Measurements from ENCODE around the gene ATP13A3.

ATP13A3 gene

DNA sequence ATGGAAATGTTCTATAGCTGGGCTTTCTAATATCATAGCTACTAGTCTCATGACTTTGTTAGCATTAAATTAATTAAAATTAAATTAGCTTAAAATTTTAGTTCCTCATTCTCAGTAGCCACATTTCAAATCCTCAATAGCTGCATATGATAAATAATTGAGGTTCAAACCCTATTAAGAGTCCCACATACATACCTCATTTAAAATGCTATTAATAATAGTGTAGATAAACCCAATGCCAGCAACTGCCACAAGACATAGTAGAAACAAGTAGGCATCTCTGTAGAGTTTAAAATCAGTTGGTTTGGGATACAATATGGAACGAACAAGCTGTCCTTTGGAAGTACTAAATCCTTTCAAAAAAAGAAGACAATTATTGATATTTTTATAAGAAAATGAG is 39.1 kb downstream of the ATP13A3 start:
- in situ Hi-C loops (cut with MboI; ENCODE audit: low sequenced_read_pairs, unreplicated experiment), result no loop called here
- TF ChIP-seq, protein P1, sequence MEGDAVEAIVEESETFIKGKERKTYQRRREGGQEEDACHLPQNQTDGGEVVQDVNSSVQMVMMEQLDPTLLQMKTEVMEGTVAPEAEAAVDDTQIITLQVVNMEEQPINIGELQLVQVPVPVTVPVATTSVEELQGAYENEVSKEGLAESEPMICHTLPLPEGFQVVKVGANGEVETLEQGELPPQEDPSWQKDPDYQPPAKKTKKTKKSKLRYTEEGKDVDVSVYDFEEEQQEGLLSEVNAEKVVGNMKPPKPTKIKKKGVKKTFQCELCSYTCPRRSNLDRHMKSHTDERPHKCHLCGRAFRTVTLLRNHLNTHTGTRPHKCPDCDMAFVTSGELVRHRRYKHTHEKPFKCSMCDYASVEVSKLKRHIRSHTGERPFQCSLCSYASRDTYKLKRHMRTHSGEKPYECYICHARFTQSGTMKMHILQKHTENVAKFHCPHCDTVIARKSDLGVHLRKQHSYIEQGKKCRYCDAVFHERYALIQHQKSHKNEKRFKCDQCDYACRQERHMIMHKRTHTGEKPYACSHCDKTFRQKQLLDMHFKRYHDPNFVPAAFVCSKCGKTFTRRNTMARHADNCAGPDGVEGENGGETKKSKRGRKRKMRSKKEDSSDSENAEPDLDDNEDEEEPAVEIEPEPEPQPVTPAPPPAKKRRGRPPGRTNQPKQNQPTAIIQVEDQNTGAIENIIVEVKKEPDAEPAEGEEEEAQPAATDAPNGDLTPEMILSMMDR (IDR thresholded peaks at IDR 0.05; ENCODE audit: borderline replicate concordance, control extremely low read depth, extremely low read depth, insufficient read depth, missing control alignments), result no peak
- no peak for DNase-seq (ENCODE audit: low spot score)

DNA sequence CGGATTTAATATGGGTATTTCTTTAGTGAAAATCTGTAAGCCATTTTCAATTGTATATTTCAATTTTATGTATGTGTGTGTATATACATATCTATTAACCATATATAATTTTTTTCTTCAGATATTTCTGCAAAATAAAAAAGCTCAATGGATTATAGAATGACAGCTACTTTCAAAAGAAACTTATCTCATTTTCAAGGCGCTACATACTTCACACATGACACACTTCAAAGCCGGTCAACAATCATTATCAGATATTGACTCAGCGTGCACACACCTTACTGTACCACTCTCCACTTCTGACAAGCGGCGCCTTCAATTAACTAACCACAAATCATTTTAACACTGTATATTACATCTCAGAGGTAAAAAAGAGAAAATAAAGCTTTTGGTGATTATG is 39.6 kb downstream of the ATP13A3 start:
- DNase-seq (ENCODE audit: low spot score), result no peak
- in situ Hi-C loops (cut with MboI; ENCODE audit: low sequenced_read_pairs, unreplicated experiment), result no loop called here
- TF ChIP-seq, protein P1 (IDR thresholded peaks at IDR 0.05; ENCODE audit: borderline replicate concordance, control extremely low read depth, extremely low read depth, insufficient read depth, missing control alignments), result no peak

DNA sequence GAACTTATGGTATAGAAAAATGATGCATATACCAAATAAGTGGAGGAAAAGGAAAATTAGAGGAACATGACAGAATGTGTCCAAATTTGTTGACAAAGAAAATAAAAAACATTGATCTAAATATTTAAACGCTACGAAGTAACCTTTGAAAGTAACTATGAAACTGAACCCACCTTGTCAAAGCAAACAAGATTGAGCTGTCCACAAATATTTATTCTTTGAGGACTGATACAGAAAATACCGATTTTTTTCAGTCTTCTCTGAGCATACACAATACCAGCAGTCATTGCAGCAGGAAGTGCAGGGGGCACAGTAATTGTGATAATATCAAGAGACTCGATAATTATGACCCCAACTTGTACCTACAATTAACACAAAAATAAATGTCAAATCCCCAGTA is 40.0 kb downstream of the ATP13A3 start:
- in situ Hi-C loops (cut with MboI; ENCODE audit: low sequenced_read_pairs, unreplicated experiment), result no loop called here
- TF ChIP-seq, protein P1 (IDR thresholded peaks at IDR 0.05; ENCODE audit: borderline replicate concordance, control extremely low read depth, extremely low read depth, insufficient read depth, missing control alignments), result no peak
- DNase-seq (ENCODE audit: low spot score), result no peak

DNA sequence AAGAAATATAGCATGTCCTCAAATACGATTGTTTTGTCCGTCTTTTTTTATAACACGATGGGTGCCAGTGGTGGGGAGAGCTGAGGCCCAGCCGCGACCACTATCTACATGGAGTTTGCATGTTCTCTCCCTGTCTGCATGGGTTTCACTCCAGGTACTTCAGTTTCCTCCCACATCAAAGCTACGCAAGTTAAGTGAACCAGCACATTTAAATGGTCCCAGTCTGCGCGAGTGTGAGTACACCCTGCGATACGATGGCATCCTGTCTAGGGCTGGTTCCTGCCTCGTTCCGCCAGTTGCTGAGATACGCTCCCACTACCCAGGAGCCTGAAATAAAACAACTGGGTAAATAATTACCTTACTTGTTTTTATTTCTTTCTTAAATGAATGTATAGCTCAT is 40.6 kb downstream of the ATP13A3 start:
- DNase-seq (ENCODE audit: low spot score), result no peak
- TF ChIP-seq, protein P1 (IDR thresholded peaks at IDR 0.05; ENCODE audit: borderline replicate concordance, control extremely low read depth, extremely low read depth, insufficient read depth, missing control alignments), result no peak
- in situ Hi-C loops (cut with MboI; ENCODE audit: low sequenced_read_pairs, unreplicated experiment), result no loop called here

DNA sequence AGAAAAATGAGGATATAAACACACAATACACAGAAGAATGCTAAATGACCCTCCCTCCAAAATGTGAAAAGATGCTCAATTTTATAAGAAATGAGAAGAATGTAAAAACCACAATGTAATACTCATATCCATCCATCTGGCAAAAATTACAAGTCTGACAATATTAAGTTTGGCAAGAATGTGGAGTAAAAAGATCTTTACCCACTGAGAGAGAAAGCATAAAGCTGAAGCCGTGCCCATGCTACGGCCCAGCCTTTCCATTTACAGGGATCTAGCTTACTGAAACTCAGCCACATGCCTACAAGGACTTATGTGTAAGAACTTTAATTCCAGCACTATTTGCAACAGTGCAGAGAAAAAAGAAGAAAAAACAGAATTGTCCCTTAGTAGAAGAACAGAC is 42.9 kb downstream of the ATP13A3 start:
- DNase-seq (ENCODE audit: low spot score), result no peak
- TF ChIP-seq, protein P1 (IDR thresholded peaks at IDR 0.05; ENCODE audit: borderline replicate concordance, control extremely low read depth, extremely low read depth, insufficient read depth, missing control alignments), result no peak
- in situ Hi-C loops (cut with MboI; ENCODE audit: low sequenced_read_pairs, unreplicated experiment), result no loop called here

DNA sequence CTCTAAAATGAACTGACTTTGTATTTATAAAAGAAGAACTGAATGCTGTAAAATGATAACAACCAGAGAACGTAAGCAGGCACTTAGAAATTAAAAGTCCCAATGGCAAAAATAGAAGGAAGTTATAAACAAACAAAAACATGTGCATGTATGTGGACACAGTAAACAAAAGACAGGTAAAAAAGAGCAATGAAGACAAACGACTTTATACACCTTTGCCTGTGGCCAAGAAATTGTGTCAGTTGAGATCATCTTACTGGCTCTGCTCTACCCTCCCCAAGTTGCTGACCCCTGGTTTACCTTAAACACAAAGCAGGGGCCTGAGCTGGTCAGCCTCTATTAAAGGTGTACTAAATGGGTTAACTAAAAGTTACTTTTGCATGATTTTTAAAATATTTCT is 46.0 kb downstream of the ATP13A3 start:
- TF ChIP-seq, protein P1 (IDR thresholded peaks at IDR 0.05; ENCODE audit: borderline replicate concordance, control extremely low read depth, extremely low read depth, insufficient read depth, missing control alignments), result no peak
- in situ Hi-C loops (cut with MboI; ENCODE audit: low sequenced_read_pairs, unreplicated experiment), result no loop called here
- no peak for DNase-seq (ENCODE audit: low spot score)
